ENCODE measurements around the gene GPR87. TPM values are rescaled to one million over a fixed set of nuclear protein-coding genes. Genes with fewer than 3 reads are reported as not detected.

Gene GPR87
- total and polyA plus RNA-seq, 3 donors from 2014 or later, result not detected

DNA sequence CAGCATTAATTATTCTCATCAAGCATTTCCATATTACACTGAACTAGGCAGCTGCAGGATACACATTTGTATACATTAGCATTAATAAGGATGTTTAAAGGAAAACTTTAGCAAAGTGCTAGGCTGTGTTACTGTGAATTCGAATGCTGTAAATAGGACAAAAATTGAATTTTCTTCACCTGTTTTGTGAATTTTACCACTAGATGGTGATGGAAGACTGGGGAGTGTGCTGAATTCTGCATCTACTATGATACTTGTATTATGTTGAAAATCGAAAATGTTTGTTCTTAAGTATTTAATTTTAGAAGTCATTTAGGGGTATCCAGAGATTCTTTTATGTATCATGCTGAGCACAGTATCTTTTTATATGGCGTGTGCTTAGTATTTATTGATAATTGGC is 25.9 kb downstream of the GPR87 start:
- Histone ChIP-seq H3K4me3 (no peak overlapping the region), H3K36me3 (ENCODE audit: low read depth, missing control alignments) (no peaks in the 10 kb centered on the region), H3K4me1 (no peaks in the 10 kb centered on the region), H3K27me3 (no peaks in the 10 kb centered on the region), H3K27ac (no peak overlapping the region), H3K9me3 (no peaks in the 10 kb centered on the region)
- intact Hi-C loops (cut with DNase I; ENCODE audit: low total_unique reads), result no loop called here
- WGBS, 2 donors, result 65 to 68% methylated on average over 3 of the region's 3 CpGs
- TF ChIP-seq POLR2A (IDR thresholded peaks at IDR 0.05), result no peak
- TF ChIP-seq, protein P1, sequence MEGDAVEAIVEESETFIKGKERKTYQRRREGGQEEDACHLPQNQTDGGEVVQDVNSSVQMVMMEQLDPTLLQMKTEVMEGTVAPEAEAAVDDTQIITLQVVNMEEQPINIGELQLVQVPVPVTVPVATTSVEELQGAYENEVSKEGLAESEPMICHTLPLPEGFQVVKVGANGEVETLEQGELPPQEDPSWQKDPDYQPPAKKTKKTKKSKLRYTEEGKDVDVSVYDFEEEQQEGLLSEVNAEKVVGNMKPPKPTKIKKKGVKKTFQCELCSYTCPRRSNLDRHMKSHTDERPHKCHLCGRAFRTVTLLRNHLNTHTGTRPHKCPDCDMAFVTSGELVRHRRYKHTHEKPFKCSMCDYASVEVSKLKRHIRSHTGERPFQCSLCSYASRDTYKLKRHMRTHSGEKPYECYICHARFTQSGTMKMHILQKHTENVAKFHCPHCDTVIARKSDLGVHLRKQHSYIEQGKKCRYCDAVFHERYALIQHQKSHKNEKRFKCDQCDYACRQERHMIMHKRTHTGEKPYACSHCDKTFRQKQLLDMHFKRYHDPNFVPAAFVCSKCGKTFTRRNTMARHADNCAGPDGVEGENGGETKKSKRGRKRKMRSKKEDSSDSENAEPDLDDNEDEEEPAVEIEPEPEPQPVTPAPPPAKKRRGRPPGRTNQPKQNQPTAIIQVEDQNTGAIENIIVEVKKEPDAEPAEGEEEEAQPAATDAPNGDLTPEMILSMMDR (IDR thresholded peaks at IDR 0.05), result peak in 1 of 3 experiments; percentile 15
- DNase-seq, result no peak

DNA sequence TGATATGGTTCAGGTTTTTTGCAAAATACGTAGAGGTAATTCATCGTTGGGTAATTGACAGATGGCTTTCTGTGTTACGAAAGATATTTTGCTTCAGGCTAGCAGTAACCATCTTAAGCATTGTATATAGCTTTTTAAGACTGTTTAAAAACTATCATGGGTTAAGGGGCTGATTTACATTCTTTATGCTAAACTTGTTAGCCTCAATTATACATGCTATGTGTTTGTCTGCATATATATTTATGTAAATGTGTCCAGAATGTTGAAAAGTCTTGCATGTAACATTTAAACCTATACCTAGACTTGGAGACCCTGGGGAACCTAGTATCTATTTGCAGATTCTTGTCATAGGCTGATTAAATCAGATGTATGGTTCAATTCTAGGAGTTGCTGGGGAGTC is 27.2 kb downstream of the GPR87 start:
- H3K4me1 ChIP-seq, result no peaks in the 10 kb centered on the region
- TF ChIP-seq, protein P1 (IDR thresholded peaks at IDR 0.05), result no peak
- no peak for TF ChIP-seq POLR2A (IDR thresholded peaks at IDR 0.05)
- no peak for DNase-seq
- H3K27me3 ChIP-seq, result no peaks in the 10 kb centered on the region
- H3K27ac ChIP-seq, result no peak overlapping the region
- WGBS, 2 donors, result 17 to 45% methylated on average over 3 of the region's 3 CpGs
- H3K9me3 ChIP-seq, result no peaks in the 10 kb centered on the region
- intact Hi-C loops (cut with DNase I; ENCODE audit: low total_unique reads), result no loop called here
- no peaks in the 10 kb centered on the region for H3K36me3 ChIP-seq (ENCODE audit: low read depth, missing control alignments)
- no peak overlapping the region for H3K4me3 ChIP-seq

- intact Hi-C loops (cut with DNase I; ENCODE audit: low total_unique reads), result no loop called here
- Histone ChIP-seq H3K4me3 (no peak overlapping the region), H3K27me3 (no peaks in the 10 kb centered on the region), H3K36me3 (ENCODE audit: low read depth, missing control alignments) (no peaks in the 10 kb centered on the region), H3K9me3 (no peaks in the 10 kb centered on the region), H3K4me1 (peaks cover 7% of the 10 kb centered on the region), H3K27ac (no peak overlapping the region)
- no peak for DNase-seq
- 72 to 94% methylated on average over 1 of the region's 1 CpG for WGBS, 2 donors
- TF ChIP-seq, protein P1 (IDR thresholded peaks at IDR 0.05), result no peak
- no peak for TF ChIP-seq POLR2A (IDR thresholded peaks at IDR 0.05)
Observed at GRCh38 chr3:151285940-151286339, 30.7 kb downstream of the GPR87 start.

DNA sequence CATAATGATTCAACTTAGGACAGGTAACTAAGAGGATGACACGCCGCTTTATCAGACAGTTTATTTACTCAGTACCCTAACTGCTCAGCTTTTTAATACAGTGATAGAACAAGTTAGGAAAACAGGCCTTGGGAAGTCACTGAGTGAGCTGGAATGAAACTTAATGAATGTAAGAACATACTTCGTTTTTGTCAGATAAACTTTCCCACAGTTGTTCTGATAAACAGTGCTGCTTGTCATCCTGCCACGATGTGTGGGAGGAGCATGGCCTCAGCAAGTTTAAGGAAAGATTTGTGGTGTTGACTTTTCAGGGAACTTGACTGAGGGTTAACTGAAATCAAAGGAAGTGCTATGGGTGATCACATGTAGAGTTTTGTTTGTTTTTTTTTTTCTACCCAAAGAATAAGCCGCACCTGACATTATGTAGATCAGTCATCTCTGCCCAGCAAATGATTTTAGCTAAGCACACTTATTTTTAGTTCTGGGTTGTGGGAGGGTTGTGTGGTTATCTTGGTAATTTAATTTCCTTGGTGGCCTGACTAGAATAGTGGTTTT is 32.6 kb downstream of the GPR87 start:
- peak; percentile 37 for DNase-seq
- Histone ChIP-seq H3K27ac (no peak overlapping the region), H3K36me3 (ENCODE audit: low read depth, missing control alignments) (no peaks in the 10 kb centered on the region), H3K9me3 (no peaks in the 10 kb centered on the region), H3K4me1 (peaks cover 7% of the 10 kb centered on the region), H3K4me3 (no peak overlapping the region), H3K27me3 (no peaks in the 10 kb centered on the region)
- TF ChIP-seq, protein P1 (IDR thresholded peaks at IDR 0.05), result no peak
- TF ChIP-seq POLR2A (IDR thresholded peaks at IDR 0.05), result no peak
- 36 to 53% methylated on average over 5 of the region's 5 CpGs for WGBS, 2 donors
- intact Hi-C loops (cut with DNase I; ENCODE audit: low total_unique reads), result no loop called here

DNA sequence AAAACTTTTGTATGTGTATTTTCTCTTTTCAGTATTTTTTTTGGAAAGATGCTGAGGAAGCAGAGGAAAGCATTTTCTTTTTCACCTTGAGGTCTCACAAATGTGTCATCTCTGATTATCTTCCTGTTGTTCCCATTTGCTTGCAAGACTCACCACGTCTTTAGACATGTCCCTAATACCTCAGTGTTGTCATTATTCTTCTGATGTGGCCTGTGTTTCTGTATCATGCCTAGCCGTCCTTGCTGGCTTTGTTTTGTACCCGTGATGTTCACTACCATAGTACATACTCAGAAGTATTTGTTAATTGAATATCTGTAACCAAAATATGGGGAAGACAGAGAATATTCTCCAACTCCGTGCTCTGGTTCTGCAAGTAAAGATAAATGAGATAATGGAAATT is 33.2 kb downstream of the GPR87 start:
- no peak overlapping the region for H3K4me3 ChIP-seq
- no peaks in the 10 kb centered on the region for H3K36me3 ChIP-seq (ENCODE audit: low read depth, missing control alignments)
- H3K27me3 ChIP-seq, result no peaks in the 10 kb centered on the region
- no peaks in the 10 kb centered on the region for H3K9me3 ChIP-seq
- peaks cover 7% of the 10 kb centered on the region for H3K4me1 ChIP-seq
- WGBS, 2 donors, result 59 to 60% methylated on average over 4 of the region's 4 CpGs
- intact Hi-C loops (cut with DNase I; ENCODE audit: low total_unique reads), result no loop called here
- TF ChIP-seq, protein P1 (IDR thresholded peaks at IDR 0.05), result no peak
- TF ChIP-seq POLR2A (IDR thresholded peaks at IDR 0.05), result no peak
- DNase-seq, result no peak
- H3K27ac ChIP-seq, result no peak overlapping the region

All from testis (tissue), 3 donors.